Upper lobe of right lung (tissue), 1 donor: ENCODE results near the gene RFWD3. TPM values are rescaled to one million over a fixed set of nuclear protein-coding genes. Genes with fewer than 3 reads are reported as not detected.

Experiments
- ATAC-seq: fragments of 200-7000 bp; cut with Tn5 transposase; one replicate; pipeline ENCODE4 v1.9.1; 2020; ENCODE audit warnings: mild to moderate bottlenecking, moderate library complexity
- DNase-seq: peaks from one replicate; pipeline ENCODE4 v3.0.0-alpha.2; 2020
- H3K27ac ChIP-seq: fragments of 200-600 bp; one replicate; pipeline ENCODE4 v1.8.0; 2022
- H3K27me3 ChIP-seq: fragments of 200-600 bp; one replicate; pipeline ENCODE4 v1.8.0; 2022; ENCODE audit warnings: mild to moderate bottlenecking
- H3K36me3 ChIP-seq: fragments of 200-600 bp; one replicate; pipeline ENCODE4 v1.8.0; 2022
- H3K4me1 ChIP-seq: fragments of 200-600 bp; one replicate; pipeline ENCODE4 v1.8.0; 2022
- H3K4me3 ChIP-seq: fragments of 200-600 bp; one replicate; pipeline ENCODE4 v1.8.0; 2022; ENCODE audit warnings: mild to moderate bottlenecking
- H3K9me3 ChIP-seq: fragments of 200-600 bp; one replicate; pipeline ENCODE4 v1.8.0; 2022
- CTCF ChIP-seq: fragments of 200-600 bp; IDR thresholded peaks from one replicate; pipeline ENCODE4 v1.8.0; 2022; ENCODE audit warnings: antibody characterized with exemption
- intact Hi-C: fragments of 100-400 bp; cut with DNase I; formaldehyde crosslinking; loops from one replicate; pipeline ENCODE4 v1.11.0; 2022
- total RNA-seq: library from RNA; stranded (reverse); fragmentation: NEBNext Ultra II Directional; extraction: Animal tissue kit (Norgen Biotek cat#: 25700); gene quantifications from one replicate; pipeline ENCODE4 v1.2.1, GENCODE V29; 2021
- donor health status: DM: no; HTN: yes; CAD: no; lungs with severe emphysema.

The RFWD3 gene
- total RNA-seq, 1 donor from 2014 or later = 16.7 TPM

DNA sequence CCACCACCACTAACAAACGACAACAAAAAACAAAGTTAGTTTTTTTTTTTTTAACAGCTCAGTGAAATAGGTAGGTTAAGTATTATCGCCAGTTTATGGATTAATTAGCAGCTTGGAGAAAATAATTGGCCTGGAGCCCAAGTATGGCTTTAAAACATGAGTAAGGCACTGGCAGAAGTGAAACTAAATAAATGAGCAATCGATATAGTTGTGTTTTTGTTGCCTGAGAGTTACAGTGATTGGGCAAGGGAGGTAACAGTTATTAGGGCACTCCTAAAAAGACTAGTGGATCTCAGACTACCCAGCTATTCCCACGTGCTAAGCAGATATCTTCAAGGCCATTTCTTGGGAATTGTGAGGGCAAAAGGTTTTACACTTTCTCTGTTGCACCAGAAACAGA lies 31.5 kb upstream of the RFWD3 start:
- intact Hi-C loops = no loop called here
- Histone ChIP-seq H3K4me3 (peak overlapping the region; percentile 70), H3K27ac (no peak overlapping the region), H3K9me3 (no peaks in the 10 kb centered on the region), H3K4me1 (peaks cover 13% of the 10 kb centered on the region), H3K36me3 (peaks cover 8% of the 10 kb centered on the region), H3K27me3 (no peaks in the 10 kb centered on the region)
- DNase-seq (no peak), ATAC-seq (no peak)
- TF ChIP-seq CTCF = no peak

DNA sequence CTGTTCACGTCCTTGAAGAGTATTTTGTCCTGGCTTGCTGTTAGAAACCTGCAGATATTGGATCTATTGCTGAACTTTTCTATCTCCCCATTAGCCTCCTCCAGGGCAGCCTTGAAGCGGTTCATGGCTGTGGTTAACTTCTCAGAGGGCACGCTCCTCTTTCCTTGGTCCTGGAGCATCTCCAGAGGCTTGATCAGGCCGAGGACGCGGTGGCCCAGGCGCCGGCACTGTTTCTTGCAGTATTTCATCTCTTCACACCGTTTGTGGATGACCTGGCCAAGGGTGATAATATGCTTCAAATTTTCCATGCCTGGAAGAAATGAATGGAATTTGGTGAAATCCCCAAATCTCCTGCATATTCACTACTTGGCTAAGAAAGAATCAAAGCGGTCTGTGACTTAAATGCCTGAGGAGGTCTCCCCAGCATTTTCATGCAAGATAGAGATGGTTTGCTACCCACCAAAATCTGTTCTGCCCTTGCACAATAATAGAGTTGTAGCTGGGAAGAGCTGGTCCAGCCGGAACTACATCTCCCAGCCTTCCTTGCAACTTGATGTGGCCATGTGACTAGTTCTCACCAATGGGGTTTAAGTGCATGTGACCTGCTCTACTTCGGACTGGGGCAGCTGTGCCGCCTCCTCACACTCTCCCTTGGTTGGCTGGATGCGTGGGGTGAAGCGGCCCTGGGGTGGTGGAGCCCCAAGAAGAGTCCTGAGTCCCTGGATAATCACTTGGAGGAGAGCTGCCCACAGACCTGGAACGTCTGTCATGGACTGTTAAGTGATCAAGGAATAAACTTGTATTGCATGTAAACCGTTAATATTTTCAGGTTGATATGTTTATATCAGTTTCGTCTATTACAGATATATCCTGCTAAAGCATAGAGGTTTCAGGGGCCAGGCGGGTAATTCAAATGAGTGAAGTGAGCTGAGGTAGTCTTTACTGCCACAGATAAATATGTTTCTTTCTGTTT lies 29.1 kb upstream of the RFWD3 start:
- peak; percentile 81 for DNase-seq
- peak; percentile 94 for ATAC-seq
- Histone ChIP-seq H3K36me3 (peaks cover 29% of the 10 kb centered on the region), H3K4me1 (peaks cover 7% of the 10 kb centered on the region), H3K27ac (no peak overlapping the region), H3K27me3 (no peaks in the 10 kb centered on the region), H3K9me3 (no peaks in the 10 kb centered on the region), H3K4me3 (peak overlapping the region; percentile 47)
- no peak for TF ChIP-seq CTCF
- intact Hi-C loops = no loop called here

DNA sequence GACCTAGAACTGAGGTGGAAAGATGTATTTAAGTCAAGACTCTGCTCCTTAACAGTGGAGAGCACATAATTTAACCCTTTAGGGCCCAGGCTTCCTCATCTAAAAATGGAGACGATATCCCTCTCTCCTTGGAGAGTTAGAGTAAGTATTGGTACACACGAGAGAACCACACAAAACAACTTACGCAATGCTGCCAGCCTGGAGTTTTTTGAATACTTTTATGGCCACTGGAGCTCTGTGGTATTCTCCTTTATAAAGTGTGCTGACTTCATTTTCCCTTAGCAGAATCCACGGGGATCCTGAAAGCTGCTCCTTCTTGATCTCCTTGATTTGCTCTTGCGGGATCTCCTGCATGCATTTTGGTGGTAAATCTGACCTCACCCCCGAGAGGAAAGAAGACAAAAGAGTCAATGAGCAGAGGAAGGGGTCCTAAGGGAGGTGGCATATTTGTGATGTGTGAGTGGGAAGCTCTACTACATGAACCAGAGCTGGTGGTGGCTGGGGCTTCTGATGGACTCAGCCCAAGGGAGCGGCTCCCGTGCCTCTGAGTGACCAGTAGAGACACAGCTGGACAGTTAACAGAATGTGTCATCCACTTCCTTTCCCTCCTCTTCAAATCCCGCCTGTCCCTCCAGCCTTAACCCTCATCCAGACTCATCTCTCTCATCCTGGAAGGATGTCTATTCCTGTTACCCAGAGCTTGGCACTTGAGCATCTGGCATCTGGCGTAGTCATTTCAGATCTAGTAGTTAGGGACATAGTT lies 24.6 kb upstream of the RFWD3 start:
- Histone ChIP-seq H3K4me1 (peaks cover 3% of the 10 kb centered on the region), H3K27me3 (no peaks in the 10 kb centered on the region), H3K4me3 (no peak overlapping the region), H3K27ac (no peak overlapping the region), H3K36me3 (peaks cover 65% of the 10 kb centered on the region), H3K9me3 (no peaks in the 10 kb centered on the region)
- no peak for TF ChIP-seq CTCF
- ATAC-seq (no peak), DNase-seq (no peak)
- intact Hi-C loops = no loop called here

GRCh38 chr16:74682556-74682955 lies 15.9 kb upstream of the RFWD3 start:
- TF ChIP-seq CTCF = no peak
- ATAC-seq (peak; percentile 12), DNase-seq (no peak)
- no peak overlapping the region for H3K4me3 ChIP-seq
- H3K9me3 ChIP-seq = no peaks in the 10 kb centered on the region
- H3K27me3 ChIP-seq = no peaks in the 10 kb centered on the region
- intact Hi-C loops = no loop called here
- H3K4me1 ChIP-seq = no peaks in the 10 kb centered on the region
- peaks cover 65% of the 10 kb centered on the region for H3K36me3 ChIP-seq
- no peak overlapping the region for H3K27ac ChIP-seq

DNA sequence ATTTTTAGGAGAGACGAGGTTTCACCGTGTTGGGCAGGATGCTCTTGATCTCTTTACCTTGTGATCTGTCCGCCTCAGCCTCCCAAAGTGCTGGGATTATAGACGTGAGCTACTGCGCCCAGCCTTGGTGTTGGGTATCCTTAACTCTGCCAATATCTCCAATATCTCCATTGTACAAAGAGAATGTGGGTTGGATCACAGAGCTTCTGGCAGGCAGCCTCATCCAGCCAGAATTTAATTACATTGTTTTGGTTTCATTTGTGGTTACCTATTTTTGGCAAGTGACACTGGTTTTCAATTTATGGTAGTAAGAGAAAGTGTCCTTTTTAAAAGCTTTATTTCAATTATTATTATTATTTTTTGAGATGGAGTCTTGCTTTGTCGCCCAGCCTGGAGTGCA lies 14.0 kb upstream of the RFWD3 start:
- Histone ChIP-seq H3K9me3 (no peaks in the 10 kb centered on the region), H3K4me1 (no peaks in the 10 kb centered on the region), H3K36me3 (peaks cover 65% of the 10 kb centered on the region), H3K27ac (no peak overlapping the region), H3K27me3 (no peaks in the 10 kb centered on the region), H3K4me3 (no peak overlapping the region)
- TF ChIP-seq CTCF = no peak
- DNase-seq (no peak), ATAC-seq (no peak)
- intact Hi-C loops = no loop called here
